NCI-H2171 treated with DMSO at 0.1 percent for 48 hours (cell line): ENCODE data around the gene ARF6.
"Not testable (repeated sequence)": the region's sequence is repeated elsewhere in the genome, so short reads cannot be mapped to it uniquely, and the experiment has no call there.

Source experiments
- DNase-seq: peaks from one replicate; lab custom pipeline; 2025; lab: John Stamatoyannopoulos, UW

Gene ARF6

DNA sequence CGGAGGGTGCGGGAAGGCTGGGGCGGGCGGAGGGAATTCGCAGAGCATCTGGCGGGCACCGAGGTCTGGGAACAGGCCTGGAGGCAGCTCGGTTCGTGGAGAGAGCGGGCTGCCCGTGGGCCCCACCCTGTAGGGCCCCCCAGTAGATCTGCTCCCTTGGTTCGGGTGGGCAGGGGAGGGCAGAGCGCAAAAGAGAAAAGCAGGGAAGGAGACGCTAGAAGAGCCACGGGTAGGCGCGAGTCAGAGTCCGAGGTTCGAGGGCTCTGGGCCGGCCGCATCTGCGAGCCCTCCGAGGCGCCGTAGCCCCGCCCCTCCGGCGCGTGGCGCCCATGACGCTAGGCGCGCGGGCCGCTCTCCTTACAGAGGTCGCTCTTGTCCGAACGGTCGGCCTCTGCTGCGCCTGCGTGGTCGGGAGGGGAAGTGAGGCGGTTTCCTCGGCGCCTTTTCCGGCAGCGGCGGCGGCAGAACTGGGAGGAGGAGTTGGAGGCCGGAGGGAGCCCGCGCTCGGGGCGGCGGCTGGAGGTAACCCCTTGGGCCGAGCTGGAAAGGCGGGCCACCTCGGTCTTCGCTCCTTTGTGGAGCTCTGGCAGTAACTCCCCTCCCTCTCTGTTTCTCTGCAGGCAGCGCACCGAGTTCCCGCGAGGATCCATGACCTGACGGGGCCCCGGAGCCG, at the start of gene ARF6:
Gene ARF6 (plus strand): TSS at position 447 of the 673 bp plus-strand sequence. CDS start 655 bp downstream, outside the sequence.
- DNase-seq: peak; percentile 96

GRCh38 chr14:49849213-49849847, 43.6 kb upstream of the ARF6 start:
- no peak for DNase-seq

DNA sequence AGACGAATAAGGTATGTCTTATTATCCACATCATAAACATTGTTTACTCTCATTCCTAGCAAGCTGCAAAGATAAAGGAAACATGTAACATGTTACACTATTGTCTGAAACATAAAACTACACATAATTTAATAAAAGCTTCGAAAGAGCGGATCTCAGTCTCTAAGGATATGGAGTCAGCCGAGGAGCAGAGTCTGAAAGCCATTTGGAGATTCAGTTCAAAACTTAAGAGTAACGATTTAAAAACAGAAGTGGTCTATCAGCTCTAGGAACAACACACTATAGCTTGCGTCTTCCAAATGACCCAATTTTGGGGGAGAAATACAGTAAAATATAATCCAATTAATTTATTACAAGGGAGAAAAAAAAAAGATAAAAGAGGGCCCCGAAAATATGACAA, 41.1 kb upstream of the ARF6 start:
- peak; percentile 36 for DNase-seq

- DNase-seq: peak; percentile 90
These were observed 40.4 kb upstream of the ARF6 start, which contains the start of gene NEMF for GRCh38 chr14:49852301-49853157. TSS of gene NEMF (minus strand) at chr14:49852788. CDS start at chr14:49852753, 35 bp downstream.

- no peak for DNase-seq
These were observed 39.8 kb upstream of the ARF6 start for GRCh38 chr14:49853158-49853477.

DNA sequence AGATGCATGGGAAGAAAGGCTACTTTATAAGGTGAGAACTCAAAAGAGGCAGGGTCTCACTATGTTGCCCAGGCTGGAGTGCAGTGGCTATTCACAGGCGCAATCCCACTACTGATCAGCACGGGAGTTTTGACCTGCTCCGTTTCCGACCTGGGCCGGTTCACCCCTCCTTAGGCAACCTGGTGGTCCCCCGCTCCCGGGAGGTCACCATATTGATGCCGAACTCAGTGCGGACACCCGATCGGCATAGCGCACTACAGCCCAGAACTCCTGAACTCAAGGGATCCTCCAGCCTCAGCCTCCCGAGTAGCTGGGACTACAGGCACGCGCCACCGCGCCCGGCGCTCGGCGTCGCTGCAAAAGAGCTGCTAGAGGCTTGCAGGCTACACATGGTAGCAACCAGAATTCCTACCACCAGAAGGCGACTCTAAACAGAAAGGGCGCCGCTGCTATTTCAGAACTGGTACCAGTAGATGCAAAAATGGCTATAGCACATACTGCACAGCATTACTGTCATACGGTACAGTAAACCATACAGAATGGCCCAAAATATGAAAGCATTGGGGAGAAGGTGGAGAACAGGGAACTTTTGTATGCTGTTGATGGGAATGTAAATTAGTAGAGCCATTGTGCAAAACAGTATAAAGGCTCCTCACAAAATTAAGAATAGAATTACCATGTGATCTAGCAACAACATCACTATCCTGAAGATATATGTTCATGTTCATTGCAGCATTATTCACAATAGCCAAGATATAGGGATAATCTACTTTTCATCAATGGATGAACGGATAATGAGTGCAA, 39.1 kb upstream of the ARF6 start:
- DNase-seq: peak; percentile 63

- DNase-seq: no peak
These were observed 35.4 kb upstream of the ARF6 start for GRCh38 chr14:49857427-49858003.

- DNase-seq: peak; percentile 30
These were observed 34.5 kb upstream of the ARF6 start for GRCh38 chr14:49858383-49858782.

DNA sequence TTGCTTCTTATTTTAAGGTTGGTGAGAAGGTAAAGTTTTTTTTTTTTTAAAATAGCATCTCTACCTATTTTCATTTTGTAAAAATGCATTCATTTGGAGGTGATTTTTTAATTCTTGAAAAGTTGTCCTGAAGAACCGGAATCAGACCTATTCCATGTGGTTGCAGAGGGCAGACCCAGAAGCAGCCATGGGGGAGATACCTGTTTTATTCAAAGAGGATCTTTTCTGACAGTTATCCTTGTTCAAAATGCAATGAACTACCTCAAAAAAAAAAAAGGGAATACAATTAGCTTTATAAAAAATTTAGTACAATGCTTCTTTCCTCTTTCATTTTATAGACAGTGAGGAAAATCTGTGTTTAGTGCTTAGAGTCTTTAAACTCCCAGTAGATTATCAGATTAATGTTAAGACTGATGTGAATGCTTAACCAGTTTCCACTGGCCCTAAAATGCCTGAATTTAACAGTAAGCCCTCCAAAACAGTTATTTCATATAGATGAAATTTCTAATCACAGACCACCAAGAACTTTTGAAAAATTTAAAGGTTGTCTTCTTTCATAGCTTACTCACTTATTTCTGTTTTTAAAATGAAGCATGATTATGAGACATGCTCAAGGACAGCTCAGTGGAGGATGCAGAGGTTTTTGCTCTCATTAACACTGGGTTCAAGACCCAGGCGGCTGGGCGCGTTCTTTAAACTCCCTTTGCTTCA, 31.7 kb upstream of the ARF6 start:
- no peak for DNase-seq

DNA sequence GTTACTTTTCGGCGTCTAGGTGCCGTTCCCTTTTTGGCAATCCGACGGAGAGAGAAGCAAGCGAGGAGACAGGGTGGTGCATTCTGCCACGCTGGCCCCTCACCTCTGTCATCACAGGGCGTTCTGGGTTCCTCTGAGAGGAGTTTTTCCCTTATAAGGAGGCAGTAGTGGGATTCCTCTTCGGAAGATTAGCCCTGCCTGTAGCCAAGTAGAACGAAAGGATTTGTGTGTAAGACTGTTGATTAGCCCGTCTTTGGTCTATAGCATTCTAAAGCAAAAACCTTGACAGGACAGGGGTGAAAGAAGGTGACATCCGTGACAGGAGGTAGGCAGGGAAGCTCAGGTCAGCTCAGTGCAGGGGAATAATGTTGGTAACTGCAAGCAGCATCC, 31.2 kb upstream of the ARF6 start:
- DNase-seq: peak; percentile 90

GRCh38 chr14:49862089-49862673, 30.7 kb upstream of the ARF6 start:
- peak; percentile 93 for DNase-seq

DNA sequence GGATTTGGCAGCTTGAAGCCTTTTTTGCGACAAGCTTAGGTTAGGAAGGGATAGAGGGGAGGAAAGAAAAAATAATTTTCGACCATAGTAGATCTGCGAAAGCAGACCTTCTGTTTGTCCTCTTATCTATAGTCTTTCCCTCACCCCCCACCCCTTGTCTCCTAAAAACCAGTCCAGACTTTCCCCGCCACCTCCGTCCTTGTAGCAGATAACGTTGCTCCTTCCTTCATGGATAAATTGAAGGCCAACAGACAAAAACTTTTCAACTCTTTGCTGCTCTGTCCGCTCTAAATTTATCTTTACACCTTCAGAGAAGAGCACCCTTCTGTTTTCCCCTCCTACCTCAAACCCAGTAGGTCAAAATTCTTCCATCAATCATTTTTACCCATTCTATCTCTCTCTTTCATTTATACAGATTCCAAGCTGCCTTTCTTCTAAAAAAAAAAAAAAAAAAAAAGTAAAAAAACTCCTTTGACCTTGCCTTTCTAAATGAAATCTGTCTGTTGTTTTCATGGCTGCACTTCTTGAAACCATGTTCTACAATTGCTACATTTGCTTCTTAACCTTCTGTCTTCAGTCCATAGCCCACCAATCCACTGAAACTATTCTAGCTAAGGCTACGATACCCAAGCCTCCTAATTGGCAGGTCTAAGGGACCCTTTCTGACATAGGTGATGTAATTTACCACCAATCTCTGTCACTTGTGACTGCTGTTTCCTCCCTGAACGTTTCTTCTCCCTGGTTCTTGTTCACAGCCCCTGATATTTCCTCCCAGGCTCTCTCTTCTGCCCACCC, 29.2 kb upstream of the ARF6 start:
- DNase-seq: no peak

DNA sequence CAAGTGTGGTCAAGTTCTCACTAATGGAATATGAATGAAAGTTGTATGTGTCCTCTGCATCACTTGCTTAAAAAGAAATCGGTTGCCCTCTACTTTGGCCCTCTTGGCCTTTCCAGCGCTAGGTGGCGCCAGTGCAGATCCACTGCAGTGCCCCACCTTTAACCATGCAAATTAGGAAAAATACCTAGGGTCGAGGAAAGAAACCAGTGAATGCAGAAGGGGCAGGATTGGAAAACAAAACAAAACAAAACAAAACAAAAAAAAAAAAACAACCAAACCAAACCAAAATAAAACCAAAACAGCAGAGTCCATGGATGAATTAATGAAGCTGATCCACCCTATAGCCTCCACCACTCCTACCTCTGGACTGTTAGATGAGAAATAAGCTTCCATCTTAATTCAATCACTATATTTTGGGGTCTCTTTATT, 27.4 kb upstream of the ARF6 start:
- peak; percentile 71 for DNase-seq

DNA sequence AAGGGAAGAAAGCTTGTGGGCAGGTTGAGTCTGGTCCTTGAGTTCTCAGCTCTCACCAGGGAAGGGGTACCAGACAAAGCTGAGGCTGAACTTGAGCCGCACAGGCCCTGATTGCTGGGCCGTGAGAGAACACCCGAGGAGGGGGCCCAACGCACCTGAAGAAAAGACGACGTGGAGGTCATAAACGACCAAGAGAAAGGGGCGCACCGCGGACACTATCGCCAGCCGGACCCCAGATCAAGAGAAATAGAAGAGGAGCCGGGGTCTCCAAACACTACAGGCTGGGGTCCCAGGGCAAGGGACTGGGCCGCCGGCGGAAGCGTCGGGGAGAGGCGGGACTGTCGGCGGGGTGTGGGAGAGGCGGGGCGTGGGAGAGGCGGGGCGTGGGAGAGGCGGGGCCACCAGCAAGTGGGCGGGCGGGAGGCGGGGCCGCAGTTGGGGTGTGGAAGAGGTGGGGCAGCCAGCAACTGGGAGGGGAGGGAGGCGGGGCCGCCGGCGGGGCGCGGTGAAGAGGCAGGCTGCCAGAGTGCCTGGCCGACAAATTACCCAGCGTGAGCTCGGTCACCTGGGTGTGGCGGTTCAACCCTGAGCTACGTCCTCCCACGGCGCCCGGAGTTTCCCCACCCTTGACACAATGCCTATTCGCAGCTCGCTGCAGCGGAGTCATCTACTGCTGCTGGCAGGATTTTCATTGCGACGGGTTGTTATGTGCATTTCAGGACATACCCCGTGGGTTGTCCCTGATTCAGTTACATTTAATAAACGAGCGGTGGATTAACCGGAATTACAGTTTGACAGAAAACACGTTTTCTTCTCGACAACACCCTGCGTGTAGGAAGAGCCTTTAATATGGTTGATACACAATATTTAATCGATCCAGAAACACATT, 24.8 kb upstream of the ARF6 start:
- DNase-seq: peak; percentile 94

DNA sequence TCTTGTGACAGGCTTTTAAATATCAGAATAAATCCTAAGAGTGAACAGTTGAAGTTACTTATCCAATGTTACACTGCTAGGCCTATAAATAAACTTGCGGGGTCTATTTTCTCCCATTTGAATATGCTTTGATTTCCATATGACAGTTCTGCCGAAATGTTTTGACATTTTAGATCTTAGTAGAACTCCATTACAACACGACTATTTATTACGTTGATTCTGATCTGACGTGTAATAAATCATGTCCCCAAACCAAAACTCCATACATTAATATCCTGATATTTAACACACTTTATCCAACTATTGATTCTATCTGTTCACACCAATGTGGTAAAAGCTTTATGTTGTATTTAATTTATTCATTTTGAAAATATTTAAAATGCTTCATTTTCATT, 24.2 kb upstream of the ARF6 start:
- DNase-seq: no peak

- no peak for DNase-seq
These were observed 22.0 kb upstream of the ARF6 start for GRCh38 chr14:49870908-49871307.

DNA sequence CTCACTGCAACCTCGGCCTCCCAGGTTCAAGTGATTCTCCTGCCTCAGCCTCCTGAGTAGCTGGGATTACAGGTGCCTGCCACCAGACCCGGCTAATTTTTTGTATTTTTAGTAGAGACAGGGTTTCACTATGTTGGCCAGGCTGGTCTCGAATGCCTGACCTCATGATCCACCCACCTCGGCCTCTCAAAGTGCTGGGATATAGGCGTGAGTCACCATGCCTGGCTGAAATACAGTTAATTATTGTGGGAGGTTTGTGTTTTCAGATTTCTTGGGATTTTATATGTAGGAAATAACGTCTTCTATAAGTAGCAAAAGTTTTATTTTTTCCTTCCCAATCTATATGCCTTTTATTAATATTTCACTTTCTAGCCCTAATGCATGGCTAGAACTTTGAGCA, 19.3 kb upstream of the ARF6 start:
- not testable (repeated sequence) for DNase-seq

DNA sequence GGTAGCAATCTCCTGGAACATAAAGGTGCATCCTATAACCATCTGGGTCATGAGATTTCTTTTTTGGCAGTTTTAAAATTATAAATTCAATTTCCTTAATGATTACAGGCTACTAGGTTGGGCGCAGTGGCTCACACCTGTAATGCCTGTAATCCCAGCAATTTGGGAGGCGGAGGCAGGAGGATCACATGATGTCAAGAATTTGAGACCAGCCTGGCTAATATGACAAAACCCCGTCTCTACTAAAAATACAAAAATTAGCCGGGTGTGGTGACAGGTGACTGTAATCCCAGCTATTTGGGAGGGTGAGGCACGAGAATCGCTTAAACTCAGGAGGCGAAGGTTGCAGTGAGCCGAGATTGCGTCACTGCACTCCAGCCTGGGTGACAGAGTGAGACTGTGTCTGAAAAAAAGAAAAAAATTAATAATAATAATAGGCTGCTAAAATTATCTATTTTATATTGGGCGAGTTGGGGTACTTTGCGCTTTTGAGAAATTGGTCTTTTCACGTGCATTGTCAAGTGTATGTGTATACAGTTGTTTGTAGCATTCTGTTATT, 17.2 kb upstream of the ARF6 start:
- DNase-seq: no peak
